Peyer's patch (tissue), 4 donors: ENCODE results near the gene TP53I11. TPM values are rescaled to one million over a fixed set of nuclear protein-coding genes. Genes with fewer than 3 reads are reported as not detected.
A peak's percentile ranks its signal among the peaks of the same experiment; 100 is the strongest.

ENCODE experiments used
- DNase-seq, 3 donors: peaks; one replicate each; pipeline ENCODE4 v3.0.0-alpha.2; 2017 to 2019
- H3K27ac ChIP-seq, 4 donors: fragments of 200-600 bp; sonication (generic); one replicate each; pipeline ENCODE4 v1.5.1; 2016 to 2019
- H3K27me3 ChIP-seq, 2 donors: fragments of 200-600 bp; sonication (generic); one replicate each; pipeline ENCODE4 v1.5.1; 2019
- H3K36me3 ChIP-seq, 3 donors: fragments of 200-600 bp; sonication (generic); one replicate each; pipeline ENCODE4 v1.5.1; 2016 to 2019
- H3K4me1 ChIP-seq, 4 donors: fragments of 200-600 bp; sonication (generic); one replicate each; pipeline ENCODE4 v1.5.1; 2016 to 2019
- H3K4me3 ChIP-seq, 4 donors: fragments of 200-600 bp; sonication (generic); 1 replicate in 3 of 4; 2 replicates in 1 of 4; pipeline ENCODE4 v1.5.1; 2016 to 2019; ENCODE audit warnings: mild to moderate bottlenecking in 1 of 4
- H3K9me3 ChIP-seq, 4 donors: fragments of 200-600 bp; sonication (generic); one replicate each; pipeline ENCODE4 v1.5.1; 2016 to 2019; ENCODE audit warnings: mild to moderate bottlenecking in 1 of 4
- POLR2A ChIP-seq, 2 donors: fragments of 450-650 bp; IDR thresholded peaks; one replicate each; pipeline ENCODE4 v1.5.1; 2017; ENCODE audit warnings: antibody characterized with exemption in 2 of 2, mild to moderate bottlenecking in 2 of 2, moderate library complexity in 2 of 2
- total RNA-seq, 4 donors: library from RNA; depleted of rRNA; stranded (reverse); fragments of >200 nt; gene quantifications; one replicate each; pipeline ENCODE4 v1.1.0, GENCODE V29; 2016
- TF ChIP-seq, protein P1 (sequence below), 6 experiments: fragments of 450-650 bp in 4 of 6; fragments of 200-600 bp in 2 of 6; sonication (generic) in 1 of 6; IDR thresholded peaks; one replicate each; pipeline ENCODE4 v1.5.1; 2017 to 2019; ENCODE audit warnings: antibody characterized with exemption in 6 of 6, mild to moderate bottlenecking in 3 of 6, moderate library complexity in 1 of 6

The TP53I11 gene
- total RNA-seq, 4 donors from 2014 or later: 48.0 to 152 (median 69.9) TPM

DNA sequence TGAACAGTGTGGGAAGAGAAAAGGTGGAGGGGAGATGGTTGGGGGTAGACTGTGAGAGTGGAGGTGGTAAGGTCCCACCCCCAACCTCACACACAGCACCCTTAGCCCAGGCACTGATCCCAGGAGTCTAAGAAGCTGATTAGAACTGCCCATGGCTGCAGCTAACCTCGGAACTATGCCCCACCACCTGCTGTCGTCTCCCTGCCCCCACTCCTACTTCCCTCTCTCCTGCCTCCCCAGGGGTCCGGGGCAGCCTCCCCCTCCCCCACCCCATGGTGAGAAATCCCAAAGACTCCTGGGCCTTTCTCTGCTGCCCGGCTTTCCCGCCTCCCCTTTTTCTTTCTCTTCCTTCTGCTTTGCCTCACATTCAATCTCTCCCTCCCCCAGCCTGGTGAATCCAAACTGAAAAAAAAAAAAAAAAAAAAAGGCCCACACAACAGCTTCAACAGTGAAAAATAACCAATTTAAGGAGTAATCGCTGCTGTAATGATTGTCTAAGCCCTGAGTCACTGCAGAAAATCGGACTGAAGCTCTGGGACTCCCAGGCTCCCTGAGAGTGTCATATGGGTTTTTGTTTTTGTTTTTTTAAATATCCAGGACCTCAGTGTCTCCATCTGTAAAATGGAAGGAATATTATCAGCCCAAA is 9.6 kb upstream of the TP53I11 start:
- Histone ChIP-seq H3K4me3 (no peak overlapping the region), H3K27ac (no peak overlapping the region), H3K27me3 (no peaks in the 10 kb centered on the region), H3K36me3 (no peaks in the 10 kb centered on the region), H3K4me1 (peaks cover 0 to 41% (median 0%) of the 10 kb centered on the region in 4 donors), H3K9me3 (no peaks in the 10 kb centered on the region)
- no peak for DNase-seq
- no peak for TF ChIP-seq POLR2A (IDR thresholded peaks at IDR 0.05)
- TF ChIP-seq, protein P1, sequence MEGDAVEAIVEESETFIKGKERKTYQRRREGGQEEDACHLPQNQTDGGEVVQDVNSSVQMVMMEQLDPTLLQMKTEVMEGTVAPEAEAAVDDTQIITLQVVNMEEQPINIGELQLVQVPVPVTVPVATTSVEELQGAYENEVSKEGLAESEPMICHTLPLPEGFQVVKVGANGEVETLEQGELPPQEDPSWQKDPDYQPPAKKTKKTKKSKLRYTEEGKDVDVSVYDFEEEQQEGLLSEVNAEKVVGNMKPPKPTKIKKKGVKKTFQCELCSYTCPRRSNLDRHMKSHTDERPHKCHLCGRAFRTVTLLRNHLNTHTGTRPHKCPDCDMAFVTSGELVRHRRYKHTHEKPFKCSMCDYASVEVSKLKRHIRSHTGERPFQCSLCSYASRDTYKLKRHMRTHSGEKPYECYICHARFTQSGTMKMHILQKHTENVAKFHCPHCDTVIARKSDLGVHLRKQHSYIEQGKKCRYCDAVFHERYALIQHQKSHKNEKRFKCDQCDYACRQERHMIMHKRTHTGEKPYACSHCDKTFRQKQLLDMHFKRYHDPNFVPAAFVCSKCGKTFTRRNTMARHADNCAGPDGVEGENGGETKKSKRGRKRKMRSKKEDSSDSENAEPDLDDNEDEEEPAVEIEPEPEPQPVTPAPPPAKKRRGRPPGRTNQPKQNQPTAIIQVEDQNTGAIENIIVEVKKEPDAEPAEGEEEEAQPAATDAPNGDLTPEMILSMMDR (IDR thresholded peaks at IDR 0.05): no peak

DNA sequence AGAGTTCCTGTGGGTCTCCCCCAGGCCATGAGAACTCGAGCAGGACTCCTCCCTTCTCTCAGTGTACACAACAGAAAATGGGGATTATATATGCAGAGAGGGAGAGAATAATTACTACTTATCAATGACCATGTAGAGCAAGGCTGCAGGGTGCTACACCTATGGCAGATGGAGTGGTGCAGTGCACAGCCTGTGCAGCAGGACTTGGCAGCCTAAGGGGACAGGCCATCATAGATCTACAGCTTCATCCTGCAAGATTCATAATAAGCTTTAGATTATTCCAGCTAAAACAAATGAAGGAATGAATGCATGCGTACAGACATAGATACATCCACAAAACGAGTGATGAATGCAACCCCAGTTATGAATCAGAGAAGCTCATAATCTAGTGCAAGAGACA is 8.4 kb upstream of the TP53I11 start:
- no peak for DNase-seq
- Histone ChIP-seq H3K27me3 (no peaks in the 10 kb centered on the region), H3K27ac (peak overlapping the region in 1 of 4 donors; percentile 1), H3K4me3 (no peak overlapping the region), H3K36me3 (no peaks in the 10 kb centered on the region), H3K9me3 (no peaks in the 10 kb centered on the region), H3K4me1 (peaks cover 0 to 53% (median 0%) of the 10 kb centered on the region in 4 donors)
- TF ChIP-seq, protein P1 (IDR thresholded peaks at IDR 0.05): no peak
- no peak for TF ChIP-seq POLR2A (IDR thresholded peaks at IDR 0.05)

GRCh38 chr11:44957776-44958564 is 7.3 kb upstream of the TP53I11 start:
- Histone ChIP-seq H3K4me1 (peaks cover 0 to 61% (median 0%) of the 10 kb centered on the region in 4 donors), H3K4me3 (no peak overlapping the region), H3K9me3 (no peaks in the 10 kb centered on the region), H3K27me3 (no peaks in the 10 kb centered on the region), H3K36me3 (no peaks in the 10 kb centered on the region), H3K27ac (peak overlapping the region in 2 of 4 donors; percentile 18 to 47)
- DNase-seq: peak in 2 of 3 donors; percentile 75 to 83
- TF ChIP-seq POLR2A (IDR thresholded peaks at IDR 0.05): no peak
- TF ChIP-seq, protein P1 (IDR thresholded peaks at IDR 0.05): no peak

- Histone ChIP-seq H3K4me1 (peaks cover 0 to 67% (median 0%) of the 10 kb centered on the region in 4 donors), H3K36me3 (no peaks in the 10 kb centered on the region), H3K4me3 (peak overlapping the region in 1 of 4 donors; percentile 2), H3K9me3 (no peaks in the 10 kb centered on the region), H3K27ac (no peak overlapping the region), H3K27me3 (no peaks in the 10 kb centered on the region)
- no peak for TF ChIP-seq POLR2A (IDR thresholded peaks at IDR 0.05)
- TF ChIP-seq, protein P1 (IDR thresholded peaks at IDR 0.05): no peak
- DNase-seq: no peak
Measured at GRCh38 chr11:44957040-44957515, 6.4 kb upstream of the TP53I11 start.

- DNase-seq: peak in 2 of 3 donors; percentile 77 to 82
- no peak overlapping the region for H3K4me3 ChIP-seq
- H3K27ac ChIP-seq: peak overlapping the region; percentile 25 to 66 (median 54)
- peaks cover 0 to 76% (median 3%) of the 10 kb centered on the region in 4 donors for H3K4me1 ChIP-seq
- no peaks in the 10 kb centered on the region for H3K9me3 ChIP-seq
- H3K27me3 ChIP-seq: no peaks in the 10 kb centered on the region
- no peaks in the 10 kb centered on the region for H3K36me3 ChIP-seq
- TF ChIP-seq, protein P1 (IDR thresholded peaks at IDR 0.05): no peak
- no peak for TF ChIP-seq POLR2A (IDR thresholded peaks at IDR 0.05)
Measured at GRCh38 chr11:44955015-44955738, 4.5 kb upstream of the TP53I11 start.
